ENCODE measurements around the gene LAX1. TPM values are rescaled to one million over a fixed set of nuclear protein-coding genes. Genes with fewer than 3 reads are reported as not detected.

LAX1 gene
- total RNA-seq, 3 donors from 2014 or later: 0.88 to 2.7 (median 2.0) TPM

DNA sequence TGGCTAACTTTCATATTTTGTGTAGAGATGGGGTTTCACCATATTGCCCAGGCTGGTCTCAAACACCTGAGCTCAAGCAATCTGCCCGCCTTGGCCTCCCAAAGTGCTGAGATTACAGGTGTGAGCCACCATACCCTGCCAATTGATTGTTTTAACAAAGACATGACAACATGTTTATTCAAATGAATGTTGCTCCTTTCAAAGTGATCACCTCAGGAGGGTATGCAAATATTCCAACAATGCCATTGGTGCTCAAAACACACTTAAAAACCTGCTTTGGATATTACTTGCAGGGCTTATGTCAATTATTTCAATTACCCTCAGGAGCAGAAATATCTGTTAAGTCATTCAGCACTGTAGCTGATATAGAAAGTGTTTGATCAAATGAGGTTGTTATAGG lies 7.9 kb downstream of the LAX1 start:
- H3K9me3 ChIP-seq: no peaks in the 10 kb centered on the region

DNA sequence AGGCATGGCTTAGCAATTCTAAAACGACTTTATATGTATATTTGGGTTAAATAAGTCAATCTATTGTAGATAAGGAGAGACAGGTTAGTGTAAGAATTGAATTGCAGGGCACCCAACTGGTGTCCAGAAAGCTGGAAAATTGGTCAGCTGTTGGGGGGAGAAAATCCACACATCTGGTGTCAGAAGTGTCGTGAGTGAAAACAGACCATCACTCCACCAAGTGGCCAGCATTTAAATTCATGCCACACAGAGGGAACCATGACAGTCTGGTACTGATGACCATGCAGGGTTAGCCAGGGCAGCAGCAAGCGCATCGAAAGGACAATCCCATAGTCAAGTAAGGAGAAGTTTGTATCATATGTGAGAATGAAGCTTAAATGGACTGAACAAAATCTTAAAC lies 11.7 kb downstream of the LAX1 start:
- intact Hi-C loops (cut with DNase I; ENCODE audit: low total_unique reads): no loop called here
- no peak for DNase-seq (ENCODE audit: low spot score in 2 of 2)
- Histone ChIP-seq H3K4me3 (no peak overlapping the region), H3K27me3 (no peaks in the 10 kb centered on the region), H3K9me3 (no peaks in the 10 kb centered on the region), H3K36me3 (no peaks in the 10 kb centered on the region), H3K4me1 (no peaks in the 10 kb centered on the region), H3K27ac (no peak overlapping the region)
- TF ChIP-seq POLR2A (IDR thresholded peaks at IDR 0.05) (no peak), POLR2AphosphoS5 (IDR thresholded peaks at IDR 0.05) (no peak)
- TF ChIP-seq, protein P1, sequence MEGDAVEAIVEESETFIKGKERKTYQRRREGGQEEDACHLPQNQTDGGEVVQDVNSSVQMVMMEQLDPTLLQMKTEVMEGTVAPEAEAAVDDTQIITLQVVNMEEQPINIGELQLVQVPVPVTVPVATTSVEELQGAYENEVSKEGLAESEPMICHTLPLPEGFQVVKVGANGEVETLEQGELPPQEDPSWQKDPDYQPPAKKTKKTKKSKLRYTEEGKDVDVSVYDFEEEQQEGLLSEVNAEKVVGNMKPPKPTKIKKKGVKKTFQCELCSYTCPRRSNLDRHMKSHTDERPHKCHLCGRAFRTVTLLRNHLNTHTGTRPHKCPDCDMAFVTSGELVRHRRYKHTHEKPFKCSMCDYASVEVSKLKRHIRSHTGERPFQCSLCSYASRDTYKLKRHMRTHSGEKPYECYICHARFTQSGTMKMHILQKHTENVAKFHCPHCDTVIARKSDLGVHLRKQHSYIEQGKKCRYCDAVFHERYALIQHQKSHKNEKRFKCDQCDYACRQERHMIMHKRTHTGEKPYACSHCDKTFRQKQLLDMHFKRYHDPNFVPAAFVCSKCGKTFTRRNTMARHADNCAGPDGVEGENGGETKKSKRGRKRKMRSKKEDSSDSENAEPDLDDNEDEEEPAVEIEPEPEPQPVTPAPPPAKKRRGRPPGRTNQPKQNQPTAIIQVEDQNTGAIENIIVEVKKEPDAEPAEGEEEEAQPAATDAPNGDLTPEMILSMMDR (IDR thresholded peaks at IDR 0.05): no peak

More for the DNA sequence above, 7.9 kb downstream of the LAX1 start:
- no peak for DNase-seq (ENCODE audit: low spot score in 2 of 2)
- no peaks in the 10 kb centered on the region for H3K4me1 ChIP-seq
- H3K36me3 ChIP-seq: no peaks in the 10 kb centered on the region
- TF ChIP-seq POLR2A (IDR thresholded peaks at IDR 0.05): no peak
- TF ChIP-seq, protein P1 (IDR thresholded peaks at IDR 0.05): no peak
- TF ChIP-seq POLR2AphosphoS5 (IDR thresholded peaks at IDR 0.05): no peak
- no peaks in the 10 kb centered on the region for H3K27me3 ChIP-seq
- H3K27ac ChIP-seq: no peak overlapping the region
- intact Hi-C loops (cut with DNase I; ENCODE audit: low total_unique reads): no loop called here
- H3K4me3 ChIP-seq: no peak overlapping the region

DNA sequence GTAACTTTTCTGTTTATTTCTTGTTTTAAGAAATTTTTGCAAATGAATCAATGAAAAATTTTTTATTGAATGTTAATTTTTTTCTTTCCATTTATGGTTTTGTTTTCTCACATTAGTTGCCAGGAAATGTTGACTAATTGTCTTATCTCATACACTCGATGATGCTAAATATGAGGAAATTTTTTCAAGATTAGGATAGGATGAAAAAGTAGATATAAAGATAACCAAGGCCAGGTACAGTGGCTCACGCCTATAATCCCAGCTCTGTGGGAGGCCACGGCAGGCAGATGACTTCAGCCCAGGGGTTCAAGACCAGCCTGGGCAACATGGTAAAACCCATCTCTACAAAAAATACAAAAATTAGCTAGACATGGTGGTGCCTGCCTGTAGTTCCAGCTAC lies 12.6 kb downstream of the LAX1 start:
- intact Hi-C loops (cut with DNase I; ENCODE audit: low total_unique reads): no loop called here
- no peak for DNase-seq (ENCODE audit: low spot score in 2 of 2)

DNA sequence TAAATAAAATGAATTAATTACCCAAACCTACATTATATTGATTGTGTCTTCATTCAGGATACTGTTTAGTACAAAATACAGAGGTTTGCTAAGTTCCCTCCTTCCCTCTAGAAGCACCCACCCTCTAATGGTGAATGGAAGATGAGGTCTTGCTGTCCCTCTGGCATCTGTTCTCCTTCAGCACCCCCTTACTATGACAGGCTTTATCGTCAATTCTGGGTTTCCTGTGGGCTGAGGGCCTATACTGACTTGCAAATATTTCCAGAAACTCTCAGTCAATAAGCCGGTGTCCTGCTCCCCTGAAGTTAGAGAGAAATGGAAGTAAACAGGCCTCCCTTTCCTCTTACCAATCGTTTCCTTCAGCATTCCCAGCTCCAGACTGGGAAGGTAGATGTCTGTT lies 13.2 kb downstream of the LAX1 start:
- intact Hi-C loops (cut with DNase I; ENCODE audit: low total_unique reads): no loop called here
- Histone ChIP-seq H3K27ac (no peak overlapping the region), H3K27me3 (no peaks in the 10 kb centered on the region), H3K36me3 (no peaks in the 10 kb centered on the region), H3K4me3 (no peak overlapping the region), H3K4me1 (no peaks in the 10 kb centered on the region), H3K9me3 (no peaks in the 10 kb centered on the region)
- TF ChIP-seq, protein P1 (IDR thresholded peaks at IDR 0.05): no peak
- TF ChIP-seq POLR2A (IDR thresholded peaks at IDR 0.05) (no peak), POLR2AphosphoS5 (IDR thresholded peaks at IDR 0.05) (no peak)
- DNase-seq (ENCODE audit: low spot score in 2 of 2): no peak

More for the DNA sequence above, 12.6 kb downstream of the LAX1 start:
- H3K27ac ChIP-seq: no peak overlapping the region
- H3K4me1 ChIP-seq: no peaks in the 10 kb centered on the region
- H3K27me3 ChIP-seq: no peaks in the 10 kb centered on the region
- H3K9me3 ChIP-seq: no peaks in the 10 kb centered on the region
- TF ChIP-seq, protein P1 (IDR thresholded peaks at IDR 0.05): no peak
- TF ChIP-seq POLR2AphosphoS5 (IDR thresholded peaks at IDR 0.05) (no peak), POLR2A (IDR thresholded peaks at IDR 0.05) (no peak)
- H3K36me3 ChIP-seq: no peaks in the 10 kb centered on the region
- no peak overlapping the region for H3K4me3 ChIP-seq

DNA sequence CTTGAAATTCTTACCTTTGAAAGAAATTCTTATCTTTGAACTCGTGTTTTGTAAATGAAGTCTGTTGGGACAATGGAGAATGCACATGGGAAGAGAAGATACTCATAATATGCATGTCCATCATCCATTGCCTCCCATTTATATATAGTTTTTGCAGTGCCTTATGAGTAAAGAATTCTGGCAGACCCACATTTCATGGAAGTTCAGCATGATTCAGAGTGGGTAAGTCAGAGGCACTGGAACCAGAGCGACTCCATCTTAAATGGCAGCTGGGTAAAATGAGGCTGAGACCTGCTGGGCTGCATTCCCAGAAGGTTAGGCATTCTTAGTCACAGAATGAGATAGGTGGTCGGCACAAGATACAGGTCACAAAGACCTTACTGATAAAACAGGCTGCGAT lies 13.8 kb downstream of the LAX1 start:
- no peak overlapping the region for H3K27ac ChIP-seq
- H3K9me3 ChIP-seq: no peaks in the 10 kb centered on the region
- DNase-seq (ENCODE audit: low spot score in 2 of 2): no peak
- no peaks in the 10 kb centered on the region for H3K27me3 ChIP-seq
- intact Hi-C loops (cut with DNase I; ENCODE audit: low total_unique reads): no loop called here
- no peaks in the 10 kb centered on the region for H3K36me3 ChIP-seq
- no peak for TF ChIP-seq POLR2A (IDR thresholded peaks at IDR 0.05)
- TF ChIP-seq, protein P1 (IDR thresholded peaks at IDR 0.05): no peak
- no peaks in the 10 kb centered on the region for H3K4me1 ChIP-seq
- no peak overlapping the region for H3K4me3 ChIP-seq
